HL-60/S4 treated with phorbol 12-myristate 13-acetate at 8.2 ng/mL for 4 days and 3 days (cell line): ENCODE measurements around the gene RAF1.
"Not testable (repeated sequence)": the region's sequence is repeated elsewhere in the genome, so short reads cannot be mapped to it uniquely, and the experiment has no call there.

Experiments used
- in situ Hi-C: fragments of 300-500 bp; cut with MboI; formaldehyde crosslinking; loops from 2 replicates; pipeline ENCODE4 v1.15.0; 2022; ENCODE audit warnings: low sequenced_read_pairs

RAF1 gene

GRCh38 chr3:12562451-12562850 is 101.5 kb downstream of the RAF1 start:
- in situ Hi-C loops: no loop called here

GRCh38 chr3:12561397-12561796 is 102.5 kb downstream of the RAF1 start:
- in situ Hi-C loops: no loop called here

- in situ Hi-C loops: no loop called here
Observed at GRCh38 chr3:12560505-12561190, 103.3 kb downstream of the RAF1 start.

GRCh38 chr3:12559520-12559919 is 104.4 kb downstream of the RAF1 start:
- in situ Hi-C loops: no loop called here

- in situ Hi-C loops: no loop called here
Observed at GRCh38 chr3:12558706-12559105, 105.2 kb downstream of the RAF1 start.

GRCh38 chr3:12557473-12558100 is 106.3 kb downstream of the RAF1 start:
- in situ Hi-C loops: no loop called here

- in situ Hi-C loops: no loop called here
Observed at GRCh38 chr3:12556690-12557472, 107.0 kb downstream of the RAF1 start, which contains the start of gene MKRN2. Gene MKRN2 (plus strand): TSS chr3:12557087. CDS start chr3:12557151, 64 bp downstream.

- in situ Hi-C loops: no loop called here
Observed at GRCh38 chr3:12556314-12556689, 107.6 kb downstream of the RAF1 start.

- in situ Hi-C loops: no loop called here
Observed at GRCh38 chr3:12553921-12554391, 110.0 kb downstream of the RAF1 start.

- in situ Hi-C loops: no loop called here
Observed at GRCh38 chr3:12549971-12550760, 113.8 kb downstream of the RAF1 start.

- in situ Hi-C loops: no loop called here
Observed at GRCh38 chr3:12545473-12545791, 118.5 kb downstream of the RAF1 start, which contains the start of gene MKRN2OS. Gene MKRN2OS (minus strand): TSS chr3:12545499. CDS start chr3:12545464, 35 bp downstream.

GRCh38 chr3:12544652-12545472 is 119.1 kb downstream of the RAF1 start:
- in situ Hi-C loops: no loop called here

- in situ Hi-C loops: not testable (repeated sequence)
Observed at GRCh38 chr3:12543497-12543896, 120.4 kb downstream of the RAF1 start.

GRCh38 chr3:12541625-12542024 is 122.3 kb downstream of the RAF1 start:
- in situ Hi-C loops: no loop called here

GRCh38 chr3:12536423-12536822 is 127.5 kb downstream of the RAF1 start:
- in situ Hi-C loops: no loop called here
